Measurements from ENCODE around the gene RDH5.

The RDH5 gene

DNA sequence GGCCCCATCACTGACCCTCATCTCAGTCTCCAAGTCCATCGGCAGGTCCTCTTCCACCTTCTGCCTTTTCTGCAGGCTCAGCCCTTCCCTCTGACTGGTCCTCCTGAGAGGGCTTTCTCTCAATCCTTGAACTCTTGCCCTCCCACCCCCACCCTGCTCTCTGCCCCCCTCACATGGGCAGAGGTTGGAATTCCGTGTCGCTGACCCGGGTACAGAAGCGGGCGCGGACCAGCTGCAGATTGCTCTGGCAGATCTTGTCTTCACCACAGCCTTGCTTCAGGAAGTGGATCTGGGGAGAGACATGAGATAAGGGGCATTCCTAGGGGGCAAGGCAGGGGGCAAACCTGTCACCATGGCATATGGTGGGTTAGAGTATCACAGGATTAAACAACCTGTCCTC lies 24.8 kb upstream of the RDH5 start:
- TF ChIP-seq, protein P1, sequence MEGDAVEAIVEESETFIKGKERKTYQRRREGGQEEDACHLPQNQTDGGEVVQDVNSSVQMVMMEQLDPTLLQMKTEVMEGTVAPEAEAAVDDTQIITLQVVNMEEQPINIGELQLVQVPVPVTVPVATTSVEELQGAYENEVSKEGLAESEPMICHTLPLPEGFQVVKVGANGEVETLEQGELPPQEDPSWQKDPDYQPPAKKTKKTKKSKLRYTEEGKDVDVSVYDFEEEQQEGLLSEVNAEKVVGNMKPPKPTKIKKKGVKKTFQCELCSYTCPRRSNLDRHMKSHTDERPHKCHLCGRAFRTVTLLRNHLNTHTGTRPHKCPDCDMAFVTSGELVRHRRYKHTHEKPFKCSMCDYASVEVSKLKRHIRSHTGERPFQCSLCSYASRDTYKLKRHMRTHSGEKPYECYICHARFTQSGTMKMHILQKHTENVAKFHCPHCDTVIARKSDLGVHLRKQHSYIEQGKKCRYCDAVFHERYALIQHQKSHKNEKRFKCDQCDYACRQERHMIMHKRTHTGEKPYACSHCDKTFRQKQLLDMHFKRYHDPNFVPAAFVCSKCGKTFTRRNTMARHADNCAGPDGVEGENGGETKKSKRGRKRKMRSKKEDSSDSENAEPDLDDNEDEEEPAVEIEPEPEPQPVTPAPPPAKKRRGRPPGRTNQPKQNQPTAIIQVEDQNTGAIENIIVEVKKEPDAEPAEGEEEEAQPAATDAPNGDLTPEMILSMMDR (conservative IDR thresholded peaks at IDR 0.05; ENCODE audit: low read length), result no peak
- no peak for TF ChIP-seq EZH2phosphoT487 (IDR thresholded peaks at IDR 0.05; ENCODE audit: borderline replicate concordance)
- H3K9me3 ChIP-seq (ENCODE audit: insufficient read depth, low read depth, low read length), result no peaks in the 10 kb centered on the region

DNA sequence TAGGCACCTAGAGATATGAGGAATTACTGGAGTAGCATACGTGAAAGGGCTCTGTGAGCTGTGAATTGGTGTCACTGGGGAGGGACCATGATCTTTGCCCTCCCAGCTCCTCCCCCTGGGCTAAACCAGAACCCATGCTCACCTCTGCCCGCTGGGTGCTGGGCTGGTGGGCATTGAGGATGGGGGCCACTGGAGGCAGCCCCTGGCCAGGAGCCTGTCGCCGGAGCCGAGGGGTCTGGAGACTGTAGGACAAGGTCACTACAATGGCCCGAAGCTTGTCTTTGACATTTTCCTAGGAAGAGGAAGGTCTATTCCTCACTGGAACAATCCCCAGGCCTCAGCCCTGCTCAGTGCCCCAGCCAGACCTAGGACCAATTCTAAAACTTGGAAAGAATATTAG lies 24.1 kb upstream of the RDH5 start:
- H3K79me2 ChIP-seq (ENCODE audit: insufficient read depth, low read length), result no peaks in the 10 kb centered on the region
- TF ChIP-seq EZH2phosphoT487 (IDR thresholded peaks at IDR 0.05; ENCODE audit: borderline replicate concordance), result no peak
- TF ChIP-seq, protein P1 (conservative IDR thresholded peaks at IDR 0.05; ENCODE audit: low read length), result no peak
- no peaks in the 10 kb centered on the region for H3K4me1 ChIP-seq (ENCODE audit: insufficient read depth, low read length, poor library complexity, severe bottlenecking)
- no peak overlapping the region for H2AFZ ChIP-seq (ENCODE audit: low read length)
- H3K4me2 ChIP-seq (ENCODE audit: low read depth, low read length, poor library complexity, severe bottlenecking), result no peak overlapping the region
- no peaks in the 10 kb centered on the region for H4K20me1 ChIP-seq (ENCODE audit: insufficient read depth, low read length, poor library complexity, severe bottlenecking)
- H3K27me3 ChIP-seq (ENCODE audit: insufficient read depth, low read length, poor library complexity, severe bottlenecking), result no peaks in the 10 kb centered on the region
- H3K9me2 ChIP-seq (replicated peaks; ENCODE audit: low read depth, low read length), result no peaks in the 10 kb centered on the region
- no peak overlapping the region for H3K9ac ChIP-seq (ENCODE audit: low read depth, low read length, poor library complexity, severe bottlenecking)
- no peaks in the 10 kb centered on the region for H3K9me3 ChIP-seq (ENCODE audit: insufficient read depth, low read depth, low read length)
- no peak overlapping the region for H3K4me3 ChIP-seq (ENCODE audit: low read length, poor library complexity, severe bottlenecking)
- H3K36me3 ChIP-seq (ENCODE audit: insufficient read depth, low read length), result no peaks in the 10 kb centered on the region
- no peaks in the 10 kb centered on the region for H3F3A ChIP-seq (ENCODE audit: low read depth)

More for the DNA sequence above, 24.8 kb upstream of the RDH5 start:
- Histone ChIP-seq H2AFZ (ENCODE audit: low read length) (no peak overlapping the region), H3K27me3 (ENCODE audit: insufficient read depth, low read length, poor library complexity, severe bottlenecking) (no peaks in the 10 kb centered on the region), H3K4me2 (ENCODE audit: low read depth, low read length, poor library complexity, severe bottlenecking) (no peak overlapping the region), H3K36me3 (ENCODE audit: insufficient read depth, low read length) (no peaks in the 10 kb centered on the region), H4K20me1 (ENCODE audit: insufficient read depth, low read length, poor library complexity, severe bottlenecking) (no peaks in the 10 kb centered on the region), H3K79me2 (ENCODE audit: insufficient read depth, low read length) (no peaks in the 10 kb centered on the region), H3K4me3 (ENCODE audit: low read length, poor library complexity, severe bottlenecking) (no peak overlapping the region), H3K9me2 (replicated peaks; ENCODE audit: low read depth, low read length) (no peaks in the 10 kb centered on the region), H3F3A (ENCODE audit: low read depth) (no peaks in the 10 kb centered on the region), H3K4me1 (ENCODE audit: insufficient read depth, low read length, poor library complexity, severe bottlenecking) (no peaks in the 10 kb centered on the region), H3K9ac (ENCODE audit: low read depth, low read length, poor library complexity, severe bottlenecking) (no peak overlapping the region)

DNA sequence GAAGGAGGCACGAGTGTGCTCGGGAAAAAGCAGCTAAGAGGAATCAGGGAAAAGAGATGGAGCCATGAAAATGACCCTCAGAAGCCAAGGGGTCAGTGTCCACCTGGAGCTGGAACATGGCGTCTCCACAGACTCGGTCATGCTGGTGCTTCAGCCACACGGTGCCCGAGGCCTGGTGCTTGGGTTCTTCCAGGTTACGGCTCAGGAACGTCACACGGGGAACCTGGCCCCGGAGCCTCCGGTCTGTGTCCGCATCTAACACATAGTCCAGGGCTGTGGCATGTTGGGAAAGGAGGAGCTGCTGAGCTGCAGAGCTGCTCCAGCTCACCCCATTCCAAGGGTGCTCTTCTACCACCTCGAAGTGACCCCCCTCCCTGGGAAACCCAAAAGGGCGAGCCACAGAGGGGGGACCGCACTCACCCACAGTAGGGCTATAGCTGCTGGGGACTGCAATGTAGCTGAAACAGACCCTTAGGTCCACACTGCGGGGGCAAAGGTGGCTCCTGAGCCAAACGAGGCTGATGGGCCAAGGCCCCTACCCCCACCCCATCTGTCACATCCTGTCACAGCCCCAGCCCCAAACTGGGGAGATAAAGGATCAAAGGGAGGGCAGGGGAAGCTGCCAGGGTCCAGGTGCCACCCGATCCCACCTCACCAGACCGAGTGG lies 23.3 kb upstream of the RDH5 start:
- Histone ChIP-seq H3K4me2 (ENCODE audit: low read depth, low read length, poor library complexity, severe bottlenecking) (no peak overlapping the region), H3K27me3 (ENCODE audit: insufficient read depth, low read length, poor library complexity, severe bottlenecking) (no peaks in the 10 kb centered on the region), H4K20me1 (ENCODE audit: insufficient read depth, low read length, poor library complexity, severe bottlenecking) (no peaks in the 10 kb centered on the region), H3K4me3 (ENCODE audit: low read length, poor library complexity, severe bottlenecking) (no peak overlapping the region), H3K9me3 (ENCODE audit: insufficient read depth, low read depth, low read length) (no peaks in the 10 kb centered on the region), H3K79me2 (ENCODE audit: insufficient read depth, low read length) (no peaks in the 10 kb centered on the region), H2AFZ (ENCODE audit: low read length) (no peak overlapping the region), H3F3A (ENCODE audit: low read depth) (no peaks in the 10 kb centered on the region), H3K9me2 (replicated peaks; ENCODE audit: low read depth, low read length) (no peaks in the 10 kb centered on the region), H3K9ac (ENCODE audit: low read depth, low read length, poor library complexity, severe bottlenecking) (no peak overlapping the region), H3K36me3 (ENCODE audit: insufficient read depth, low read length) (no peaks in the 10 kb centered on the region), H3K4me1 (ENCODE audit: insufficient read depth, low read length, poor library complexity, severe bottlenecking) (no peaks in the 10 kb centered on the region)
- TF ChIP-seq, protein P1 (conservative IDR thresholded peaks at IDR 0.05; ENCODE audit: low read length), result no peak
- no peak for TF ChIP-seq EZH2phosphoT487 (IDR thresholded peaks at IDR 0.05; ENCODE audit: borderline replicate concordance)

All from Loucy (cell line).